KBM-7 (cell line): ENCODE measurements around the gene ANKRD31.

Source experiments
- DNase-seq: peaks from one replicate; pipeline ENCODE4 v3.0.0-alpha.2; 2015
- in situ Hi-C: fragments of 300-500 bp; cut with MboI; formaldehyde crosslinking; loops from 2 replicates; pipeline ENCODE4 v1.14.3; 2020; ENCODE audit warnings: low sequenced_read_pairs, low pct_unique_long_range_greater_than_20kb, mixed read lengths

Gene ANKRD31

DNA sequence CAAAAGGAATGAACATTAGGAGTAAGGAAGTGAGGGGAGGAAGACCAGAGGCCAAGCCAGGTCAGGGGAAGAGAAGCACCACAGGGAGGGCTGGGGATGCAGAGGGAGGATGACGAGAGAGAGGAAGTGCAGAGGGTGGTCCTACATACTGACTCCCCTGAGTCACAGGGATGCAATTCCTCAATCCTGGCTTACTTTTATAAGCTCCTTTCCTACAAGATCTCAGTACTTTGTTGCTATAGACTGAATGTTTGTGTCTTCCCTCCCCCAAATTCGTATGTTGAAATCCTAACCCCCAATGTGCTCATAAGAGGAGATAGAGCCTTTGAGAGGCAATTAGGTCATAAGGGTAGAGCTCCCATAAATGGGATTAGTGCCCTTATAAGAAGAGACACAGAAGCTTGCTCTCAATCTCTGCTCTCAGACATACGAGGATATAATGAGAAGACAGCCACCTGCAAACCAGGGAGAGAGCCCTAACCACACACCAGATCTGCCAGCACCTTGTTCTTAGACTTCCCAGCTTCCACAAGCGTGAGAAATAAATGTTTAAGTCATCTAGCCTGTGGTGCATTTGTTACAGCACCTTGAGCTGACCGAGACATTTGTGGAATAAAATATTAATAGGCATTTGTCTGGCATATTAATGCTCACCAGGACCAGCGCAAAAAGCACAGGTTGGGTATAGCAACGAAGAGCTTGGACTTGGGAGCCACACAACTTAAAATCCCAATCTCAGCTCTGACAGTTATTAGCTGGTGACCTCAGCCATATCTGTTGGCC is 217.7 kb downstream of the ANKRD31 start:
- in situ Hi-C loops: no loop called here
- DNase-seq: no peak
